Sigmoid colon (tissue), 7 donors: ENCODE results near the gene TLR9. TPM values are rescaled to one million over a fixed set of nuclear protein-coding genes. Genes with fewer than 3 reads are reported as not detected.

Experiments
- DNase-seq: peaks from one replicate; pipeline ENCODE4 v3.0.0-alpha.2; 2019
- H3K27ac ChIP-seq, 4 donors: fragments of 200-600 bp; sonication (generic); one replicate each; pipeline ENCODE4 v1.5.1; 2016 to 2019; ENCODE audit warnings: mild to moderate bottlenecking in 1 of 4
- H3K27me3 ChIP-seq, 3 donors: fragments of 200-600 bp; sonication (generic); one replicate each; pipeline ENCODE4 v1.5.1; 2019; ENCODE audit warnings: mild to moderate bottlenecking in 1 of 3
- H3K36me3 ChIP-seq, 4 donors: fragments of 200-600 bp; sonication (generic); one replicate each; pipeline ENCODE4 v1.5.1; 2016 to 2019
- H3K4me1 ChIP-seq, 4 donors: fragments of 200-600 bp; sonication (generic); one replicate each; pipeline ENCODE4 v1.5.1; 2017 to 2019
- H3K4me3 ChIP-seq, 4 donors: fragments of 200-600 bp; sonication (generic); one replicate each; pipeline ENCODE4 v1.5.1; 2017 to 2019; ENCODE audit warnings: mild to moderate bottlenecking in 2 of 4, moderate library complexity in 1 of 4
- H3K9me3 ChIP-seq, 4 donors: fragments of 200-600 bp in 3 of 4; sonication (generic) in 3 of 4; one replicate each; pipeline versions ENCODE4 v1.5.1 to v1.6.1; 2013 to 2019
- EP300 ChIP-seq, 4 donors: sonication (generic); formaldehyde crosslinking; IDR thresholded peaks; one replicate each; pipeline ENCODE4 v1.6.1; 2017; ENCODE audit warnings: antibody characterized with exemption in 4 of 4
- POLR2A ChIP-seq, 2 donors: fragments of 450-650 bp; IDR thresholded peaks; one replicate each; pipeline ENCODE4 v1.6.1; 2016; ENCODE audit warnings: antibody characterized with exemption in 2 of 2, mild to moderate bottlenecking in 2 of 2, moderate library complexity in 2 of 2
- POLR2AphosphoS5 ChIP-seq, 4 donors: sonication (generic); formaldehyde crosslinking; IDR thresholded peaks; one replicate each; pipeline ENCODE4 v1.6.1; 2017; ENCODE audit warnings: antibody characterized with exemption in 4 of 4
- WGBS, 2 donors: extraction: QIAGEN DNeasy Blood & Tissue Kit; methylation state at CpG; one replicate each; pipeline ENCODE4 v1.1.7; 2013; 5-methylcytosine and 5-hydroxymethylcytosine counted together
- intact Hi-C: fragments of 100-400 bp; cut with DNase I; formaldehyde crosslinking; loops from one replicate; pipeline ENCODE4 v1.15.1; 2023
- polyA plus RNA-seq, 3 donors: library from polyadenylated mRNA; stranded (reverse); fragments of 200-250 nt; gene quantifications; one replicate each; pipeline ENCODE4 v1.2.3, GENCODE V29; 2013
- total RNA-seq, 4 donors: library from RNA; depleted of rRNA; stranded (reverse); fragments of >200 nt; gene quantifications; one replicate each; pipeline ENCODE4 v1.1.0, GENCODE V29; 2016
- TF ChIP-seq, protein P1 (sequence below), 4 experiments: fragments of 450-650 bp in 3 of 4; fragments of 200-600 bp in 1 of 4; IDR thresholded peaks; one replicate each; pipeline ENCODE4 v1.5.1; 2016 to 2019; ENCODE audit warnings: antibody characterized with exemption in 4 of 4, mild to moderate bottlenecking in 3 of 4, moderate library complexity in 2 of 4
- donor health status: healthy with polysubstance abuse.
- donor health status: Bipolar disorder and iron deficiency.
- donor health status: healthy.

TLR9 gene
- total and polyA plus RNA-seq, 7 donors, result 0.54 to 0.98 (median 0.55) TPM; not detected in 4

DNA sequence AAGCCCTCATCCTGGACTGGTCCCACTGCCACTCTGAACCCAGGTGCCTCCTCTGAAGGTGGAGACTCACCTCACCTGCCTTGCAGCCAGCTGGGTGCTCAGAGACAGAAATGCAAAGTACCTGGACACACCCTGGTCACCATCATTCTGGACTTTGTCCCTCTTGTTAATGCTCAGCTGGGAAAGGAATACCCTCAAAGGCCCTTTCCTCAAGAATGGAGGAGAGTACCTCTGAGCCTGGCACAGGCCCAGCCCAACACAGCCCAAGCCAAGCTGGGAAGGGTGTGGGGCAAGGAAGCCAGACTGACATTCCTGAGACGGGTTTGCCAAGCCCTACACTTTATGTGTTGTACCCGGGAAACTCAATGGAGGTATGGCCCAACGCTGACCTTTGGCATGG is 28.5 kb downstream of the TLR9 start:
- peaks cover 0 to 68% (median 50%) of the 10 kb centered on the region in 4 donors for H3K4me1 ChIP-seq
- 12 to 60% methylated on average over 3 of the region's 3 CpGs for WGBS, 2 donors
- no peak overlapping the region for H3K4me3 ChIP-seq

DNA sequence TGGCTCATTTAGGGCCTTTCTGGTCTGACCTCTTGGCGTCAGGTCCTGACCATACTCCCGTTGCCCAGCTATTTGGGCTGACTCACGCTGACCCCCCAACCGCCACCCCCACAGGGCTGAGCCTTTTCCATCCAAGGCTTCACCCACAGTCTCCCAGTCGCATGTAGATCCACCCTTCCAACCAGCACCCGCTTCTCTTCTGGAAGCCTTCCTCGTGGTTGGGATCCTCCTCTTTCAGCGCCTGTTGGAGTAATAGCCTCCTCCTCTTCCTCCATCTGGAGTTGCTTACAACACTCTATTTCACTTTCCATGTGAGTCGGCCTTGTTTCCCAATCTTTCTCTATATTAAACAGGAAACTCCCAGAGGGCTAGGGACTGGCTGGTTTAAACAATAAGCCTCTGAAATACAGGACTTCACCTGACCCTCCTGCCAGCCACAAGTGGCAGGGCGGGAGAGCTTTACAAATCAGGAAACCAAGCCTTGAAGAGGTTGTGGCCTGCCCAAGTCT is 29.6 kb downstream of the TLR9 start:
- TF ChIP-seq, protein P1, sequence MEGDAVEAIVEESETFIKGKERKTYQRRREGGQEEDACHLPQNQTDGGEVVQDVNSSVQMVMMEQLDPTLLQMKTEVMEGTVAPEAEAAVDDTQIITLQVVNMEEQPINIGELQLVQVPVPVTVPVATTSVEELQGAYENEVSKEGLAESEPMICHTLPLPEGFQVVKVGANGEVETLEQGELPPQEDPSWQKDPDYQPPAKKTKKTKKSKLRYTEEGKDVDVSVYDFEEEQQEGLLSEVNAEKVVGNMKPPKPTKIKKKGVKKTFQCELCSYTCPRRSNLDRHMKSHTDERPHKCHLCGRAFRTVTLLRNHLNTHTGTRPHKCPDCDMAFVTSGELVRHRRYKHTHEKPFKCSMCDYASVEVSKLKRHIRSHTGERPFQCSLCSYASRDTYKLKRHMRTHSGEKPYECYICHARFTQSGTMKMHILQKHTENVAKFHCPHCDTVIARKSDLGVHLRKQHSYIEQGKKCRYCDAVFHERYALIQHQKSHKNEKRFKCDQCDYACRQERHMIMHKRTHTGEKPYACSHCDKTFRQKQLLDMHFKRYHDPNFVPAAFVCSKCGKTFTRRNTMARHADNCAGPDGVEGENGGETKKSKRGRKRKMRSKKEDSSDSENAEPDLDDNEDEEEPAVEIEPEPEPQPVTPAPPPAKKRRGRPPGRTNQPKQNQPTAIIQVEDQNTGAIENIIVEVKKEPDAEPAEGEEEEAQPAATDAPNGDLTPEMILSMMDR (IDR thresholded peaks at IDR 0.05), result no peak
- TF ChIP-seq POLR2AphosphoS5 (IDR thresholded peaks at IDR 0.05), result peak in 1 of 4 donors; percentile 35
- Histone ChIP-seq H3K27me3 (no peaks in the 10 kb centered on the region), H3K4me3 (no peak overlapping the region), H3K27ac (peak overlapping the region; percentile 26 to 64 (median 48)), H3K9me3 (no peaks in the 10 kb centered on the region), H3K36me3 (peaks cover 0 to 4% (median 2%) of the 10 kb centered on the region in 4 donors), H3K4me1 (peaks cover 0 to 67% (median 47%) of the 10 kb centered on the region in 4 donors)
- WGBS, 2 donors, result 68 to 72% methylated on average over 10 of the region's 10 CpGs
- DNase-seq, result no peak
- intact Hi-C loops, result loop anchor here (5.0 kb wide), 2 partner anchors 139 to 254 kb away; partner anchors contain the start of genes DUSP7, PARP3 and RRP9

More for the DNA sequence above, 28.5 kb downstream of the TLR9 start:
- intact Hi-C loops, result loop anchor here (5.0 kb wide), 2 partner anchors 140 to 255 kb away; partner anchors contain the start of genes DUSP7, PARP3 and RRP9
- H3K27ac ChIP-seq, result peak overlapping the region; percentile 86 to 90 (median 88)
- TF ChIP-seq POLR2A (IDR thresholded peaks at IDR 0.05) (no peak), EP300 (IDR thresholded peaks at IDR 0.05) (no peak), POLR2AphosphoS5 (IDR thresholded peaks at IDR 0.05) (no peak)
- TF ChIP-seq, protein P1 (IDR thresholded peaks at IDR 0.05), result no peak
- DNase-seq, result no peak
- H3K36me3 ChIP-seq, result peaks cover 0 to 11% (median 3%) of the 10 kb centered on the region in 4 donors
- no peaks in the 10 kb centered on the region for H3K9me3 ChIP-seq
- H3K27me3 ChIP-seq, result no peaks in the 10 kb centered on the region

DNA sequence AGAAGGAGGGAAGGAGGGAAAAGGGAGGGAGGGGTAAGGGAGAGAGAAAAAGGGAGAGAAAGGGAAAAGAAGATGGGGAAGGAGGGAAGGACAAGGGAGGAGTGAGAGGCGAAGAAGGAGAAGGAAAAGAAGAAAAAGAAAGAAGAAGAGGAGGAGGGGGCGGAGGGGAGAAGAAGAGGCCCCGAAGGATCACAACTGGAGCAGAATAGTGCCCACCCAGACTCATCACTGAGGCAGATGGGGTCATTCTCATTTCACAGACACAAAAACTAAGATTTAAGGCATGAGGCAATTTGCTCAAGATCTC is 30.2 kb downstream of the TLR9 start:
- H3K4me1 ChIP-seq, result peaks cover 0 to 65% (median 50%) of the 10 kb centered on the region in 4 donors
- H3K9me3 ChIP-seq, result no peaks in the 10 kb centered on the region
- peaks cover 0 to under 1% (median under 1%) of the 10 kb centered on the region in 4 donors for H3K36me3 ChIP-seq
- no peaks in the 10 kb centered on the region for H3K27me3 ChIP-seq
- WGBS, 2 donors, result 83 to 90% methylated on average over 3 of the region's 3 CpGs
- peak overlapping the region in 1 of 4 donors; percentile 48 for H3K27ac ChIP-seq
- H3K4me3 ChIP-seq, result no peak overlapping the region
- TF ChIP-seq, protein P1 (IDR thresholded peaks at IDR 0.05), result no peak
- TF ChIP-seq EP300 (IDR thresholded peaks at IDR 0.05) (no peak), POLR2A (IDR thresholded peaks at IDR 0.05) (no peak), POLR2AphosphoS5 (IDR thresholded peaks at IDR 0.05) (no peak)
- DNase-seq, result no peak
- intact Hi-C loops, result loop anchor here (5.0 kb wide), 2 partner anchors 138 to 253 kb away; partner anchors contain the start of genes DUSP7, PARP3 and RRP9

DNA sequence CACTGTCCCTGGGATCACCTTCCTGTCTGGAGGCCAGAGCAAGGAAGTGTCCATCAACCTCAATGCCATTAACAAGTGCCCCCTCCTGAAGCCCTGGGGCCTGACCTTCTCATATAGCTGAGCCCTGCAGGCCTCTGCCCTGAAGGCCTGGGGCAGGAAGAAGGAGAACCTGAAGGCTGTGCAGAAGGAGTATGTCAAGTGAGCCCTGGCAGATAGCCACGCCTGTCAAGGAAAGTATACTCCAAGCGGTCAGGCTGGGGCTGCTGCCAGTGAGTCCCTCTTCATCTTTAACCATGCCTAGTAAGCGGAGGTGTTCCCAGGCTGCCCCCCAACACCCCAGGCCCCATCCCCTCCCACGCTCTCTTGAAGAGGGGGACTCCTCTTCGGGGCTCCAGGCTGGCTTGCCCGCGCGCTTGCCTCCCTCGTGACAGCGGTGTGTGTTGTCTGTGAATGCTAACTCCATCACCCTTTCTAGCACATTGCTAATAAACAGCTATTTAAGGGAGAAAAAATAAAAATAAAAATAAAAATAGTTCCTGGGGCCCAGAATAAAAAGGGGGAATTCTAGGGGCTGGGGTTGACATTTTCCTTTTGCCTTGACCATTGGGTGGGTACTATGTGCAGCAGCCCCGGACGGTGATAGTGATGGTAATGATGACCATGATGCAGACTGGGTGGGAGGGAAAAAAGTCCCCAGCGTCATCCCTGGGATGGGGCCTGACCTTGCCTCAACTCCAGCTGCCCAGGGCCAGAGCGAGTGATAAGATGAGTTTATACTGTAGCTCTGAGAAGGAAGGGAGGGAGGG is 30.8 kb downstream of the TLR9 start:
- H3K36me3 ChIP-seq, result no peaks in the 10 kb centered on the region

More for the DNA sequence above, 30.8 kb downstream of the TLR9 start:
- peak overlapping the region in 3 of 4 donors; percentile 22 to 58 (median 48) for H3K27ac ChIP-seq
- H3K9me3 ChIP-seq, result no peaks in the 10 kb centered on the region
- intact Hi-C loops, result loop anchor here (5.0 kb wide), 2 partner anchors 137 to 252 kb away; partner anchors contain the start of genes DUSP7, PARP3 and RRP9
- TF ChIP-seq POLR2AphosphoS5 (IDR thresholded peaks at IDR 0.05), result peak in 3 of 4 donors; percentile 35 to 72 (median 66)
- TF ChIP-seq, protein P1 (IDR thresholded peaks at IDR 0.05), result no peak
- peak; percentile 96 for DNase-seq
- no peaks in the 10 kb centered on the region for H3K27me3 ChIP-seq
- WGBS, 2 donors, result 82 to 86% methylated on average over 14 of the region's 14 CpGs
- no peak overlapping the region for H3K4me3 ChIP-seq
- peaks cover 0 to 68% (median 52%) of the 10 kb centered on the region in 4 donors for H3K4me1 ChIP-seq
